ENCODE data around the gene APOC3. TPM values are rescaled to one million over a fixed set of nuclear protein-coding genes. Genes with fewer than 3 reads are reported as not detected.

The APOC3 gene
- total RNA-seq, 1 donor from 2014 or later = not detected

GRCh38 chr11:116828632-116829524 lies 829 bp upstream of the APOC3 start:
- Mint-ChIP-seq H3K4me1 (ENCODE audit: low read depth) (peaks cover 13% of the 10 kb centered on the region), H3K9me3 (ENCODE audit: low read depth) (no peaks in the 10 kb centered on the region), H3K27me3 (ENCODE audit: low read depth) (no peaks in the 10 kb centered on the region), H3K27ac (ENCODE audit: unreplicated experiment) (peak overlapping the region; percentile 9), H3K4me3 (ENCODE audit: unreplicated experiment) (no peak overlapping the region), H3K36me3 (ENCODE audit: low read depth) (no peaks in the 10 kb centered on the region)
- TF ChIP-seq CTCF (IDR thresholded peaks at IDR 0.05) = no peak
- DNase-seq (ENCODE audit: low spot score) = no peak

GRCh38 chr11:116830184-116830912 lies 641 bp downstream of the APOC3 start:
- no peak for DNase-seq (ENCODE audit: low spot score)
- Mint-ChIP-seq H3K4me3 (ENCODE audit: unreplicated experiment) (no peak overlapping the region), H3K4me1 (ENCODE audit: low read depth) (peaks cover 13% of the 10 kb centered on the region), H3K27ac (ENCODE audit: unreplicated experiment) (no peak overlapping the region), H3K27me3 (ENCODE audit: low read depth) (no peaks in the 10 kb centered on the region), H3K36me3 (ENCODE audit: low read depth) (no peaks in the 10 kb centered on the region), H3K9me3 (ENCODE audit: low read depth) (no peaks in the 10 kb centered on the region)
- no peak for TF ChIP-seq CTCF (IDR thresholded peaks at IDR 0.05)

GRCh38 chr11:116831790-116832349 lies 2.2 kb downstream of the APOC3 start:
- Mint-ChIP-seq H3K27ac (ENCODE audit: unreplicated experiment) (no peak overlapping the region), H3K9me3 (ENCODE audit: low read depth) (no peaks in the 10 kb centered on the region), H3K4me3 (ENCODE audit: unreplicated experiment) (no peak overlapping the region), H3K27me3 (ENCODE audit: low read depth) (no peaks in the 10 kb centered on the region), H3K36me3 (ENCODE audit: low read depth) (no peaks in the 10 kb centered on the region), H3K4me1 (ENCODE audit: low read depth) (peaks cover 21% of the 10 kb centered on the region)
- no peak for TF ChIP-seq CTCF (IDR thresholded peaks at IDR 0.05)
- DNase-seq (ENCODE audit: low spot score) = no peak

- Mint-ChIP-seq H3K27me3 (ENCODE audit: low read depth) (no peaks in the 10 kb centered on the region), H3K36me3 (ENCODE audit: low read depth) (no peaks in the 10 kb centered on the region), H3K9me3 (ENCODE audit: low read depth) (no peaks in the 10 kb centered on the region), H3K27ac (ENCODE audit: unreplicated experiment) (no peak overlapping the region), H3K4me1 (ENCODE audit: low read depth) (peaks cover 21% of the 10 kb centered on the region), H3K4me3 (ENCODE audit: unreplicated experiment) (no peak overlapping the region)
- TF ChIP-seq CTCF (IDR thresholded peaks at IDR 0.05) = no peak
- DNase-seq (ENCODE audit: low spot score) = no peak
These were observed 2.9 kb downstream of the APOC3 start for GRCh38 chr11:116832350-116833290.
